ENCODE results near the gene CKMT2. TPM values are rescaled to one million over a fixed set of nuclear protein-coding genes. Genes with fewer than 3 reads are reported as not detected.

CKMT2 gene
- total RNA-seq, 1 donor from 2014 or later, result 1,824 TPM

- intact Hi-C loops (cut with micrococcal nuclease), result no loop called here
- no peak overlapping the region for H3K27ac ChIP-seq (replicated peaks)
- no peak for TF ChIP-seq CTCF (IDR thresholded peaks at IDR 0.05; ENCODE audit: borderline replicate concordance)
- peaks cover 27% of the 10 kb centered on the region for H3K4me1 ChIP-seq
- no peak overlapping the region for H3K4me3 ChIP-seq
- no peaks in the 10 kb centered on the region for H3K9me3 ChIP-seq (replicated peaks)
- peaks cover 27% of the 10 kb centered on the region for H3K36me3 ChIP-seq
- no peak for DNase-seq
- H3K27me3 ChIP-seq (ENCODE audit: low read depth), result no peaks in the 10 kb centered on the region
These were observed 72.7 kb downstream of the CKMT2 start for GRCh38 chr5:81305785-81306184.

DNA sequence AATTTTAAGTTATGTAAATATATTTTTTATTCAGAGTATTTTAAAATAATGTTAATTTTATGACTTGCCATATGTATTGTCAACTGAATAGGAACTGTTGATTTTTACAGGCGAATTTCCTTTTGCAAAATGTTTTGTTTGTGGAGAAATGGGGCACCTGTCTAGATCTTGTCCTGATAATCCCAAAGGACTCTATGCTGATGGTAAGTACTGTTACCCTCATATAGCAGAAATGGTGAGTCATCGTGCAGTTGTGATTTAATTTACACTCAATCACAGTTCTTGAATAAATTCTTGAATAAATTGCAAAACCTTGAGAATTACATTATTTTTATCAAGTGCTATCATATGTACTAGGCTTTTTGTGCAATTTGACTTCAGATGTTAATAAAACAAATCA is 75.7 kb downstream of the CKMT2 start:
- Histone ChIP-seq H3K27ac (replicated peaks) (no peak overlapping the region), H3K4me1 (no peaks in the 10 kb centered on the region), H3K36me3 (peaks cover 58% of the 10 kb centered on the region), H3K9me3 (replicated peaks) (no peaks in the 10 kb centered on the region), H3K27me3 (ENCODE audit: low read depth) (no peaks in the 10 kb centered on the region), H3K4me3 (no peak overlapping the region)
- intact Hi-C loops (cut with micrococcal nuclease), result no loop called here
- no peak for TF ChIP-seq CTCF (IDR thresholded peaks at IDR 0.05; ENCODE audit: borderline replicate concordance)
- no peak for DNase-seq

GRCh38 chr5:81310402-81311063 is 77.4 kb downstream of the CKMT2 start:
- no peak for DNase-seq
- TF ChIP-seq CTCF (IDR thresholded peaks at IDR 0.05; ENCODE audit: borderline replicate concordance), result no peak
- intact Hi-C loops (cut with micrococcal nuclease), result no loop called here
- Histone ChIP-seq H3K9me3 (replicated peaks) (no peaks in the 10 kb centered on the region), H3K4me3 (no peak overlapping the region), H3K36me3 (peaks cover 57% of the 10 kb centered on the region), H3K27me3 (ENCODE audit: low read depth) (no peaks in the 10 kb centered on the region), H3K27ac (replicated peaks) (no peak overlapping the region), H3K4me1 (no peaks in the 10 kb centered on the region)

- no peak overlapping the region for H3K4me3 ChIP-seq
- H3K9me3 ChIP-seq (replicated peaks), result no peaks in the 10 kb centered on the region
- no peak for DNase-seq
- no peaks in the 10 kb centered on the region for H3K27me3 ChIP-seq (ENCODE audit: low read depth)
- H3K4me1 ChIP-seq, result no peaks in the 10 kb centered on the region
- no peak overlapping the region for H3K27ac ChIP-seq (replicated peaks)
- intact Hi-C loops (cut with micrococcal nuclease), result no loop called here
- TF ChIP-seq CTCF (IDR thresholded peaks at IDR 0.05; ENCODE audit: borderline replicate concordance), result no peak
- peaks cover 57% of the 10 kb centered on the region for H3K36me3 ChIP-seq
These were observed 80.2 kb downstream of the CKMT2 start for GRCh38 chr5:81313278-81313677.

DNA sequence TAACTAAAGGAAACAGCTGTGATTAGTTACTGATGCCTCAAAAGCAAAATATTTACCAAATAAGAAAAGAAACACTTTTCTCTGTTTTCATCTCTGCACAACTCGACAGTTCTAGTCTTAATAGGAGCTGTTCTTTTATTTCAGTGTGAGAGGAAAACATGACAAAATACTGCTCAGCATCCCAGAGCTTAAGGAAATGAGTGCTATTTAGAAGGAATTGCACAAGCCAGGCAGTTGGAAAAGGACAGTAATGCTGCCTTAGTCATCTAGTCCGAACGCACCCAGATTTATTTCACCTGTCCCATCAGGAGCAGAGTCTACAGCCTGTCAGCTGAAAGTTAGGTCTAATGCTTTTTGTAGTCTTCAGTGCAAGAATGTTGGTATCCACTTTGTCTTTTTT is 80.6 kb downstream of the CKMT2 start:
- Histone ChIP-seq H3K9me3 (replicated peaks) (no peaks in the 10 kb centered on the region), H3K4me3 (no peak overlapping the region), H3K27me3 (ENCODE audit: low read depth) (no peaks in the 10 kb centered on the region), H3K36me3 (peaks cover 56% of the 10 kb centered on the region), H3K4me1 (no peaks in the 10 kb centered on the region), H3K27ac (replicated peaks) (no peak overlapping the region)
- DNase-seq, result no peak
- intact Hi-C loops (cut with micrococcal nuclease), result no loop called here
- TF ChIP-seq CTCF (IDR thresholded peaks at IDR 0.05; ENCODE audit: borderline replicate concordance), result no peak

All from left ventricle myocardium inferior (tissue), 1 donor.